BLaER1 treated with 17β-estradiol and CSF1 and Interleukin-3, amounts not matched to agents 10 nM and 100 nM (cell line): ENCODE data around the gene EYS.

Experiments used
- H3K27ac ChIP-seq, 11 experiments: shearing (Covaris generic); formaldehyde crosslinking; 2 replicates each; pipeline ENCODE4 v1.8.1; 2022
- H3K27me3 ChIP-seq, 11 experiments: shearing (Covaris generic); formaldehyde crosslinking; 2 replicates each; pipeline ENCODE4 v1.8.1; 2022
- H3K36me3 ChIP-seq, 11 experiments: shearing (Covaris generic); formaldehyde crosslinking; 2 replicates each; pipeline ENCODE4 v1.8.1; 2022
- H3K4me1 ChIP-seq, 10 experiments: shearing (Covaris generic); formaldehyde crosslinking; 2 replicates each; pipeline ENCODE4 v1.8.1; 2022
- H3K4me2 ChIP-seq, 11 experiments: shearing (Covaris generic); formaldehyde crosslinking; 2 replicates each; pipeline ENCODE4 v1.8.1; 2022
- H3K4me3 ChIP-seq, 10 experiments: shearing (Covaris generic); formaldehyde crosslinking; 2 replicates each; pipeline ENCODE4 v1.8.1; 2022
- H3K9ac ChIP-seq, 11 experiments: shearing (Covaris generic); formaldehyde crosslinking; 2 replicates each; pipeline ENCODE4 v1.8.1; 2022
- H3K9me3 ChIP-seq, 11 experiments: shearing (Covaris generic); formaldehyde crosslinking; replicated peaks in 1 of 11; 2 replicates each; pipeline ENCODE4 v1.8.1; 2022
- H4K20me1 ChIP-seq, 11 experiments: shearing (Covaris generic); formaldehyde crosslinking; 2 replicates each; pipeline ENCODE4 v1.8.1; 2022
- Cebpa-rat ChIP-seq, 11 experiments: shearing (Covaris generic); IDR thresholded peaks; 2 replicates each; pipeline ENCODE4 v1.8.1; 2022

The EYS gene

GRCh38 chr6:64850121-64850520 lies 856.9 kb downstream of the EYS start:
- no peak overlapping the region for H3K4me3 ChIP-seq
- H3K9me3 ChIP-seq, result peaks cover 0 to 17% (median 8%) of the 10 kb centered on the region in 11 experiments; a peak in 7 of 22 replicates
- H3K4me2 ChIP-seq, result no peak overlapping the region
- H3K27me3 ChIP-seq, result no peaks in the 10 kb centered on the region
- no peak overlapping the region for H3K9ac ChIP-seq
- no peaks in the 10 kb centered on the region for H3K4me1 ChIP-seq
- no peaks in the 10 kb centered on the region for H4K20me1 ChIP-seq
- no peak overlapping the region for H3K27ac ChIP-seq
- TF ChIP-seq Cebpa-rat (IDR thresholded peaks at IDR 0.05), result no peak
- H3K36me3 ChIP-seq, result no peaks in the 10 kb centered on the region

- H3K4me1 ChIP-seq, result no peaks in the 10 kb centered on the region
- H4K20me1 ChIP-seq, result no peaks in the 10 kb centered on the region
- no peak for TF ChIP-seq Cebpa-rat (IDR thresholded peaks at IDR 0.05)
- H3K9ac ChIP-seq, result no peak overlapping the region
- no peaks in the 10 kb centered on the region for H3K36me3 ChIP-seq
- H3K27ac ChIP-seq, result no peak overlapping the region
- peaks cover 0 to 17% (median 8%) of the 10 kb centered on the region in 11 experiments; a peak in 7 of 22 replicates for H3K9me3 ChIP-seq
- no peaks in the 10 kb centered on the region for H3K27me3 ChIP-seq
- H3K4me3 ChIP-seq, result no peak overlapping the region
- H3K4me2 ChIP-seq, result no peak overlapping the region
Measured at GRCh38 chr6:64848467-64848866, 858.6 kb downstream of the EYS start.

GRCh38 chr6:64847396-64847795 lies 859.6 kb downstream of the EYS start:
- no peak for TF ChIP-seq Cebpa-rat (IDR thresholded peaks at IDR 0.05)

GRCh38 chr6:64838726-64839125 lies 868.3 kb downstream of the EYS start:
- no peak for TF ChIP-seq Cebpa-rat (IDR thresholded peaks at IDR 0.05)
- Histone ChIP-seq H3K27me3 (no peaks in the 10 kb centered on the region), H3K4me3 (no peak overlapping the region), H3K9ac (no peak overlapping the region), H3K9me3 (no peaks in the 10 kb centered on the region), H3K4me1 (no peaks in the 10 kb centered on the region), H3K4me2 (no peak overlapping the region), H3K27ac (no peak overlapping the region), H3K36me3 (no peaks in the 10 kb centered on the region), H4K20me1 (no peaks in the 10 kb centered on the region)

More at GRCh38 chr6:64847396-64847795, 859.6 kb downstream of the EYS start:
- H3K4me3 ChIP-seq, result no peak overlapping the region
- no peaks in the 10 kb centered on the region for H4K20me1 ChIP-seq
- H3K9me3 ChIP-seq, result peaks cover 0 to 14% (median 8%) of the 10 kb centered on the region in 11 experiments; a peak in 7 of 22 replicates
- no peaks in the 10 kb centered on the region for H3K4me1 ChIP-seq
- H3K36me3 ChIP-seq, result no peaks in the 10 kb centered on the region
- H3K4me2 ChIP-seq, result no peak overlapping the region
- no peak overlapping the region for H3K9ac ChIP-seq
- H3K27ac ChIP-seq, result no peak overlapping the region
- no peaks in the 10 kb centered on the region for H3K27me3 ChIP-seq

GRCh38 chr6:64831680-64832079 lies 875.3 kb downstream of the EYS start:
- Histone ChIP-seq H3K27me3 (no peaks in the 10 kb centered on the region), H3K36me3 (no peaks in the 10 kb centered on the region), H3K4me1 (no peaks in the 10 kb centered on the region), H3K27ac (no peak overlapping the region), H3K9ac (no peak overlapping the region), H3K4me2 (no peak overlapping the region), H3K9me3 (no peaks in the 10 kb centered on the region), H3K4me3 (no peak overlapping the region), H4K20me1 (no peaks in the 10 kb centered on the region)
- no peak for TF ChIP-seq Cebpa-rat (IDR thresholded peaks at IDR 0.05)

GRCh38 chr6:64817525-64817924 lies 889.5 kb downstream of the EYS start:
- Histone ChIP-seq H3K4me3 (no peak overlapping the region), H3K27ac (no peak overlapping the region), H3K4me2 (no peak overlapping the region), H3K9ac (no peak overlapping the region), H3K4me1 (no peaks in the 10 kb centered on the region; a peak in 1 of 20 replicates), H3K9me3 (no peaks in the 10 kb centered on the region), H4K20me1 (no peaks in the 10 kb centered on the region), H3K36me3 (no peaks in the 10 kb centered on the region), H3K27me3 (no peaks in the 10 kb centered on the region)
- TF ChIP-seq Cebpa-rat (IDR thresholded peaks at IDR 0.05), result no peak

GRCh38 chr6:64815718-64816117 lies 891.3 kb downstream of the EYS start:
- Histone ChIP-seq H3K4me1 (no peaks in the 10 kb centered on the region; a peak in 1 of 20 replicates), H3K9ac (no peak overlapping the region), H3K4me2 (no peak overlapping the region), H4K20me1 (no peaks in the 10 kb centered on the region), H3K27ac (no peak overlapping the region; a peak in 1 of 22 replicates), H3K36me3 (no peaks in the 10 kb centered on the region), H3K4me3 (no peak overlapping the region), H3K9me3 (no peaks in the 10 kb centered on the region), H3K27me3 (no peaks in the 10 kb centered on the region)
- no peak for TF ChIP-seq Cebpa-rat (IDR thresholded peaks at IDR 0.05)

GRCh38 chr6:64812138-64812537 lies 894.9 kb downstream of the EYS start:
- no peak overlapping the region for H3K4me2 ChIP-seq
- no peaks in the 10 kb centered on the region; a peak in 1 of 20 replicates for H3K4me1 ChIP-seq
- H3K36me3 ChIP-seq, result no peaks in the 10 kb centered on the region
- no peaks in the 10 kb centered on the region for H4K20me1 ChIP-seq
- H3K4me3 ChIP-seq, result no peak overlapping the region
- H3K9ac ChIP-seq, result no peak overlapping the region
- no peaks in the 10 kb centered on the region for H3K9me3 ChIP-seq
- H3K27ac ChIP-seq, result no peak overlapping the region
- H3K27me3 ChIP-seq, result no peaks in the 10 kb centered on the region
- TF ChIP-seq Cebpa-rat (IDR thresholded peaks at IDR 0.05), result no peak

GRCh38 chr6:64811119-64811518 lies 895.9 kb downstream of the EYS start:
- Histone ChIP-seq H4K20me1 (no peaks in the 10 kb centered on the region), H3K36me3 (no peaks in the 10 kb centered on the region), H3K27me3 (no peaks in the 10 kb centered on the region), H3K4me3 (no peak overlapping the region), H3K4me2 (no peak overlapping the region), H3K4me1 (no peaks in the 10 kb centered on the region; a peak in 1 of 20 replicates), H3K9ac (no peak overlapping the region), H3K9me3 (no peaks in the 10 kb centered on the region), H3K27ac (no peak overlapping the region)
- no peak for TF ChIP-seq Cebpa-rat (IDR thresholded peaks at IDR 0.05)

GRCh38 chr6:64807785-64808184 lies 899.2 kb downstream of the EYS start:
- Histone ChIP-seq H3K27ac (no peak overlapping the region), H3K4me1 (no peaks in the 10 kb centered on the region), H3K9ac (no peak overlapping the region), H4K20me1 (no peaks in the 10 kb centered on the region), H3K36me3 (no peaks in the 10 kb centered on the region), H3K9me3 (peaks cover 0 to 12% (median 6%) of the 10 kb centered on the region in 11 experiments; a peak in 6 of 22 replicates), H3K4me2 (no peak overlapping the region), H3K4me3 (no peak overlapping the region), H3K27me3 (no peaks in the 10 kb centered on the region)
- TF ChIP-seq Cebpa-rat (IDR thresholded peaks at IDR 0.05), result no peak
